Sigmoid colon (tissue), 7 donors: ENCODE measurements around the gene MKI67. TPM values are rescaled to one million over a fixed set of nuclear protein-coding genes. Genes with fewer than 3 reads are reported as not detected.
A peak's percentile ranks its signal among the peaks of the same experiment; 100 is the strongest.

Experiments
- DNase-seq: peaks from one replicate; pipeline ENCODE4 v3.0.0-alpha.2; 2019
- H3K27ac ChIP-seq, 4 donors: fragments of 200-600 bp; sonication (generic); one replicate each; pipeline ENCODE4 v1.5.1; 2016 to 2019; ENCODE audit warnings: mild to moderate bottlenecking in 1 of 4
- H3K27me3 ChIP-seq, 3 donors: fragments of 200-600 bp; sonication (generic); one replicate each; pipeline ENCODE4 v1.5.1; 2019; ENCODE audit warnings: mild to moderate bottlenecking in 1 of 3
- H3K36me3 ChIP-seq, 4 donors: fragments of 200-600 bp; sonication (generic); one replicate each; pipeline ENCODE4 v1.5.1; 2016 to 2019
- H3K4me1 ChIP-seq, 4 donors: fragments of 200-600 bp; sonication (generic); one replicate each; pipeline ENCODE4 v1.5.1; 2017 to 2019
- H3K4me3 ChIP-seq, 4 donors: fragments of 200-600 bp; sonication (generic); one replicate each; pipeline ENCODE4 v1.5.1; 2017 to 2019; ENCODE audit warnings: mild to moderate bottlenecking in 2 of 4, moderate library complexity in 1 of 4
- H3K9me3 ChIP-seq, 4 donors: fragments of 200-600 bp in 3 of 4; sonication (generic) in 3 of 4; one replicate each; pipeline versions ENCODE4 v1.5.1 to v1.6.1; 2013 to 2019
- EP300 ChIP-seq, 4 donors: sonication (generic); formaldehyde crosslinking; IDR thresholded peaks; one replicate each; pipeline ENCODE4 v1.6.1; 2017; ENCODE audit warnings: antibody characterized with exemption in 4 of 4
- POLR2A ChIP-seq, 2 donors: fragments of 450-650 bp; IDR thresholded peaks; one replicate each; pipeline ENCODE4 v1.6.1; 2016; ENCODE audit warnings: antibody characterized with exemption in 2 of 2, mild to moderate bottlenecking in 2 of 2, moderate library complexity in 2 of 2
- POLR2AphosphoS5 ChIP-seq, 4 donors: sonication (generic); formaldehyde crosslinking; IDR thresholded peaks; one replicate each; pipeline ENCODE4 v1.6.1; 2017; ENCODE audit warnings: antibody characterized with exemption in 4 of 4
- WGBS, 2 donors: extraction: QIAGEN DNeasy Blood & Tissue Kit; methylation state at CpG; one replicate each; pipeline ENCODE4 v1.1.7; 2013; 5-methylcytosine and 5-hydroxymethylcytosine counted together
- intact Hi-C: fragments of 100-400 bp; cut with DNase I; formaldehyde crosslinking; loops from one replicate; pipeline ENCODE4 v1.15.1; 2023
- polyA plus RNA-seq, 3 donors: library from polyadenylated mRNA; stranded (reverse); fragments of 200-250 nt; gene quantifications; one replicate each; pipeline ENCODE4 v1.2.3, GENCODE V29; 2013
- total RNA-seq, 4 donors: library from RNA; depleted of rRNA; stranded (reverse); fragments of >200 nt; gene quantifications; one replicate each; pipeline ENCODE4 v1.1.0, GENCODE V29; 2016
- TF ChIP-seq, protein P1 (sequence below), 4 experiments: fragments of 450-650 bp in 3 of 4; fragments of 200-600 bp in 1 of 4; IDR thresholded peaks; one replicate each; pipeline ENCODE4 v1.5.1; 2016 to 2019; ENCODE audit warnings: antibody characterized with exemption in 4 of 4, mild to moderate bottlenecking in 3 of 4, moderate library complexity in 2 of 4
- donor health status: healthy with polysubstance abuse.
- donor health status: Bipolar disorder and iron deficiency.
- donor health status: healthy.

Gene MKI67
- total and polyA plus RNA-seq, 7 donors, result 0.49 to 29.0 (median 1.2) TPM

DNA sequence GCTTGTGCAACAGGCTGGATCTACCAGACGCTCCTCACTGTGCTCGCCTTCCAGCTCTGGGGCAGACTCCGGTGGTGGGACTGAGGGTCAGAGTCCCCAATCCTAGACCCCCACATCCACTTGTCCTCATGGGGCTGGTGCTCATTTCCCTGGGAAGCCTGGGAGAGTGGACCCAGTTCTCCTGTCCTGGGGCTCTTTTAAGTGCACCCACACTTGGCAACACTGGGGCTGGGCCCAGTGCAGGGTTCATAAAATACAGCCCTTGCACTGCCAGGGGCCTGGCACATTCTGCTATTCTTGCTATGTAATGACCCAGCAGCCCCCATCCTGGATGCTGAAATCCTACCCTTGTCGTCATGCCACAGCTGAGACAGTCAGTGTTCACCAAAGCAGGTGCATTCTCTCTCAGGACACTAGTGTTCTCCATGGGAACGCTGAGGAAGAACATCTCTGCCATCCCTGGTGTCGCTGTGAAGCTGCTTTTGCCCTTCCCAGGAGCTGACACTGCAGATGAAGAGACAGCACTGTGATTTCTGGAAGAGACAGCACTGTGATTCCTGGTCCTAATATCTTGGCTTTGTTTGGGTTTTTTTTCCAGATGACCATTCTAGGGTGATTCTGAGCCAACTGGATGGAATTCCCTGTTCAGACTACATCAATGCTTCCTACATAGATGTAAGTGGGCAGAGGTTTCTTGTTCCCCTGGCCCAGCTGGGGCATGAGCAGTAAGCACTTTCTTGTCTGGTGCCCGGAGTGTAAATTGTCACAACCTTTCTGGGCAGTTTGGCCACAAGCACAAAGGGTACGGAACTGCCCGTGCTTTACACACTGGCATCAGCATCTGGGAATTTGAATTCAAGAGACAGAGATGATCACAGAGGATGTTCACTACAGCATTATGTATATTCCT lies 65.6 kb downstream of the MKI67 start:
- WGBS, 2 donors, result 95% methylated on average over 9 of the region's 9 CpGs
- DNase-seq, result no peak
- TF ChIP-seq POLR2AphosphoS5 (IDR thresholded peaks at IDR 0.05) (no peak), EP300 (IDR thresholded peaks at IDR 0.05) (no peak), POLR2A (IDR thresholded peaks at IDR 0.05) (no peak)
- TF ChIP-seq, protein P1, sequence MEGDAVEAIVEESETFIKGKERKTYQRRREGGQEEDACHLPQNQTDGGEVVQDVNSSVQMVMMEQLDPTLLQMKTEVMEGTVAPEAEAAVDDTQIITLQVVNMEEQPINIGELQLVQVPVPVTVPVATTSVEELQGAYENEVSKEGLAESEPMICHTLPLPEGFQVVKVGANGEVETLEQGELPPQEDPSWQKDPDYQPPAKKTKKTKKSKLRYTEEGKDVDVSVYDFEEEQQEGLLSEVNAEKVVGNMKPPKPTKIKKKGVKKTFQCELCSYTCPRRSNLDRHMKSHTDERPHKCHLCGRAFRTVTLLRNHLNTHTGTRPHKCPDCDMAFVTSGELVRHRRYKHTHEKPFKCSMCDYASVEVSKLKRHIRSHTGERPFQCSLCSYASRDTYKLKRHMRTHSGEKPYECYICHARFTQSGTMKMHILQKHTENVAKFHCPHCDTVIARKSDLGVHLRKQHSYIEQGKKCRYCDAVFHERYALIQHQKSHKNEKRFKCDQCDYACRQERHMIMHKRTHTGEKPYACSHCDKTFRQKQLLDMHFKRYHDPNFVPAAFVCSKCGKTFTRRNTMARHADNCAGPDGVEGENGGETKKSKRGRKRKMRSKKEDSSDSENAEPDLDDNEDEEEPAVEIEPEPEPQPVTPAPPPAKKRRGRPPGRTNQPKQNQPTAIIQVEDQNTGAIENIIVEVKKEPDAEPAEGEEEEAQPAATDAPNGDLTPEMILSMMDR (IDR thresholded peaks at IDR 0.05), result no peak
- H3K9me3 ChIP-seq, result no peaks in the 10 kb centered on the region
- no peak overlapping the region for H3K4me3 ChIP-seq
- peak overlapping the region in 1 of 4 donors; percentile 7 for H3K27ac ChIP-seq
- intact Hi-C loops, result no loop called here
- peaks cover 0 to 6% (median 0%) of the 10 kb centered on the region in 3 donors for H3K27me3 ChIP-seq
- peaks cover 0 to 7% (median 3%) of the 10 kb centered on the region in 4 donors for H3K36me3 ChIP-seq
- H3K4me1 ChIP-seq, result peaks cover 0 to 21% (median 11%) of the 10 kb centered on the region in 4 donors

DNA sequence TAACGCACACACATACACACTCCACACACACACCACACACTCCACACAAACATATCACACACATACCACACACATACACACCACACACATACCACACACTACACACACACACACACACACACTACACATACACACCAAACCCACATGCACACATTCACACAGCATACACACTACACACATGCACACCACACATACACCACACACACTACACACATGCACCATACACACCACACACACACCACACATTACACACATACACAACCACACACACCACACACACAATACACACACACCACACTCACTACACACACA lies 66.3 kb downstream of the MKI67 start:
- no peaks in the 10 kb centered on the region for H3K9me3 ChIP-seq
- H3K36me3 ChIP-seq, result peaks cover 0 to 7% (median 3%) of the 10 kb centered on the region in 4 donors
- 41 to 98% methylated on average over 1 of the region's 1 CpG for WGBS, 2 donors
- no peak overlapping the region for H3K4me3 ChIP-seq
- no peak for DNase-seq
- TF ChIP-seq, protein P1 (IDR thresholded peaks at IDR 0.05), result no peak
- peaks cover 0 to 16% (median 8%) of the 10 kb centered on the region in 4 donors for H3K4me1 ChIP-seq
- H3K27me3 ChIP-seq, result peaks cover 0 to 6% (median 0%) of the 10 kb centered on the region in 3 donors
- intact Hi-C loops, result no loop called here
- no peak overlapping the region for H3K27ac ChIP-seq

DNA sequence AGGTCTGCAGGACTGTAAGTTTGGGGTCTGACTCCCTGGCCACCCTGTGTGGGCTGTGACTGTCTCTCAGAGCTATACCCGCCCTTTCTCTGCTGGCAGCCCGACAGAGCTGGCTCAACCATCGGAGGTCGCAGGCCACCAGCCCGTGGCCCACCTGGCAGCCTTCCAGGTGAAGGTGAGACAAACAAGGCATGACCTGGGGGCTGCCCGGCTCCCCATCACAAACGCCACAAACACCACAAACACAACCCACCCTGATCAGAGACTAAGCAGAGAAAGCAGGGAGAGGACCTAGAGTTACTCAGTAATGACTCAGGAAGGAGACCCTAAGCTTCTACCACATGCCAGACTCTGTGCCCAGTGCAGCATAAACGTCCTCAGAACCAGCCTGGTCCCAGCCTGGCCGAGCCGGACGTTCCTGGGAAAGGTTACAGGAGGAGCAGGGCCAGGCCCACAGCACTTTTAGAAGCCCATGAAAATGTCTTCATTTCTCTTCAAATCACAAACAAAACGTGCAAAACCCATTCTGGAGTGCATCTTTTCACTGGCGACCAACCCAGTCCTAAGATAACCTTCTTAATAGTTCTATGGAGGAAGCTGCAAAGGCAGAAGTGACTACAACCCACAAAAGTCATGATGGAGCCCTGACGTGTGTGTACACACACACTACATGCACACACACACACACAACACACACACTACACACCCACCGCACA lies 66.8 kb downstream of the MKI67 start:
- no peak for DNase-seq
- Histone ChIP-seq H3K27ac (no peak overlapping the region), H3K4me1 (peaks cover 0 to 12% (median 8%) of the 10 kb centered on the region in 4 donors), H3K9me3 (no peaks in the 10 kb centered on the region), H3K36me3 (peaks cover 0 to 12% (median 3%) of the 10 kb centered on the region in 4 donors), H3K27me3 (peaks cover 0 to 6% (median 0%) of the 10 kb centered on the region in 3 donors), H3K4me3 (no peak overlapping the region)
- no peak for TF ChIP-seq EP300 (IDR thresholded peaks at IDR 0.05)
- TF ChIP-seq POLR2AphosphoS5 (IDR thresholded peaks at IDR 0.05), result no peak
- TF ChIP-seq, protein P1 (IDR thresholded peaks at IDR 0.05), result no peak
- no peak for TF ChIP-seq POLR2A (IDR thresholded peaks at IDR 0.05)
- WGBS, 2 donors, result 80 to 84% methylated on average over 15 of the region's 15 CpGs
- intact Hi-C loops, result no loop called here

DNA sequence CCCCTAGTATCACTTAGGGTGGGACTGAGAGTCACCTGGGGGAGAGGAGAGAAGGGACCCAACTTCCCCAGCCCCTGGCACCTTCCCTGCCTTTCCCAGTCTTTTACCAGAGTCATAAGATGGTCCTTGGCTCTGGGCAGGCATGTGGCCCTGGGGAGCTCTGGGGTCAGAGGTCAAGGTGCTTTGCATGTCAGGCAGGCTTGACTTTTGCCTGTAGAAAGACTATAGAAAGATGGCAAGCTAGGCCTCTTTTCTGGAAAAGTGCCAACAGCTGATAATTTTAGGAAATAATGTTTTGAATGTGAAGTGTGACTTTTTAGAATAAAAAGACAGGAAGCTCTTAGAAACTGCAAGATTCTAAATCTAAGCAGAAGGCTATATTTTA lies 67.5 kb downstream of the MKI67 start:
- intact Hi-C loops, result no loop called here

More for the DNA sequence above, 67.5 kb downstream of the MKI67 start:
- TF ChIP-seq, protein P1 (IDR thresholded peaks at IDR 0.05), result no peak
- no peak for TF ChIP-seq EP300 (IDR thresholded peaks at IDR 0.05)
- TF ChIP-seq POLR2A (IDR thresholded peaks at IDR 0.05), result no peak
- TF ChIP-seq POLR2AphosphoS5 (IDR thresholded peaks at IDR 0.05), result no peak
- Histone ChIP-seq H3K36me3 (peaks cover 0 to 13% (median 3%) of the 10 kb centered on the region in 4 donors), H3K27ac (no peak overlapping the region), H3K4me3 (no peak overlapping the region), H3K27me3 (peaks cover 0 to 6% (median 0%) of the 10 kb centered on the region in 3 donors), H3K4me1 (peaks cover 0 to 8% (median 3%) of the 10 kb centered on the region in 4 donors), H3K9me3 (no peaks in the 10 kb centered on the region)
- DNase-seq, result no peak
